Right atrium auricular region (tissue), 2 donors: Measurements from ENCODE around the gene RBM17. TPM values are rescaled to one million over a fixed set of nuclear protein-coding genes. Genes with fewer than 3 reads are reported as not detected.

Source experiments
- microRNA-seq, 2 donors: library from miRNA; unstranded; fragments of <30 nt; microRNA quantifications; one replicate each; pipeline ENCODE4, GENCODE V29; 2016 to 2017; ENCODE audit warnings: borderline number of aligned reads in 2 of 2, borderline replicate concordance in 1 of 2
- total RNA-seq, 2 donors: library from RNA; depleted of rRNA; stranded (reverse); fragments of >200 nt; gene quantifications; one replicate each; pipeline ENCODE4 v1.1.0, GENCODE V29; 2016

The RBM17 gene
- total RNA-seq, 2 donors from 2014 or later, result 27.4 to 30.1 TPM

Small RNAs within 50 kb of the gene (microRNA-seq; reads per million reads assigned to microRNA genes)
- gene MIR3155A, result 0 reads per million in 2 donors
- 0 reads per million in 2 donors for gene MIR3155B

Other genes with a start within 250 kb of the RBM17 start
- gene ANKRD16, start 199.1 kb upstream of the RBM17 start, total RNA-seq, result 1 to 10 TPM; 1.9 to 3.5 TPM
- 10 to 100 TPM; 68.7 to 93.4 TPM for gene FBH1, start 198.8 kb upstream of the RBM17 start, total RNA-seq
- 10 to 100 TPM in 1 of 2 donors, 1 to 10 TPM in 1; 9.6 to 30.5 TPM for gene IL15RA, start 111.5 kb upstream of the RBM17 start, total RNA-seq
- under 1 TPM; 0.16 to 0.30 TPM for gene IL2RA, start 26.7 kb upstream of the RBM17 start, total RNA-seq
- gene PFKFB3, start 113.9 kb downstream of the RBM17 start, total RNA-seq, result 10 to 100 TPM in 1 of 2 donors, 1 to 10 TPM in 1; 9.4 to 16.5 TPM